Thyroid gland (tissue), 4 donors: ENCODE results near the gene ELFN1. TPM values are rescaled to one million over a fixed set of nuclear protein-coding genes. Genes with fewer than 3 reads are reported as not detected.

ENCODE experiments used
- DNase-seq, 2 donors: peaks; one replicate each; pipeline ENCODE4 v3.0.0-alpha.2; 2019
- H3K27ac ChIP-seq, 3 donors: fragments of 200-600 bp; sonication (generic); 1 replicate in 2 of 3; 2 replicates in 1 of 3; pipeline ENCODE4 v1.5.1; 2016 to 2019; ENCODE audit warnings: mild to moderate bottlenecking in 1 of 3, moderate library complexity in 1 of 3
- H3K27me3 ChIP-seq: fragments of 200-600 bp; sonication (generic); one replicate; pipeline ENCODE4 v1.5.1; 2019
- H3K36me3 ChIP-seq, 2 donors: fragments of 200-600 bp; sonication (generic); one replicate each; pipeline ENCODE4 v1.5.1; 2016 to 2019
- H3K4me1 ChIP-seq, 2 donors: fragments of 200-600 bp; sonication (generic); one replicate each; pipeline ENCODE4 v1.5.1; 2017 to 2019
- H3K4me3 ChIP-seq, 3 donors: fragments of 200-600 bp; sonication (generic); replicated peaks in 1 of 3; 1 replicate in 2 of 3; 2 replicates in 1 of 3; pipeline ENCODE4 v1.5.1; 2016; ENCODE audit warnings: mild to moderate bottlenecking in 1 of 3
- H3K9me3 ChIP-seq: fragments of 200-600 bp; sonication (generic); one replicate; pipeline ENCODE4 v1.5.1; 2017
- CTCF ChIP-seq, 6 experiments: fragments of 200-600 bp in 3 of 6; fragments of 450-650 bp in 3 of 6; sonication (generic) in 3 of 6; IDR thresholded peaks; one replicate each; pipeline ENCODE4 v1.5.1; 2016 to 2019; ENCODE audit warnings: antibody characterized with exemption in 6 of 6, mild to moderate bottlenecking in 2 of 6, inconsistent platforms in 1 of 6, moderate library complexity in 1 of 6
- POLR2A ChIP-seq, 2 donors: fragments of 450-650 bp; IDR thresholded peaks; one replicate each; pipeline ENCODE4 v1.6.1; 2017; ENCODE audit warnings: antibody characterized with exemption in 2 of 2, mild to moderate bottlenecking in 2 of 2, moderate library complexity in 1 of 2
- WGBS, 2 donors: methylation state at CpG; one replicate each; pipeline ENCODE4 v1.1.5; 2017; 5-methylcytosine and 5-hydroxymethylcytosine counted together
- intact Hi-C: fragments of 100-400 bp; cut with DNase I; formaldehyde crosslinking; loops from one replicate; pipeline ENCODE4 v1.15.1; 2023
- total RNA-seq, 4 donors: library from RNA; depleted of rRNA; stranded (reverse); fragments of >200 nt; gene quantifications; one replicate each; pipeline ENCODE4 v1.2.3, GENCODE V29; 2016

Gene ELFN1
- total RNA-seq, 4 donors from 2014 or later: 0.11 to 0.96 (median 0.54) TPM

- 84 to 85% methylated on average over 6 to 7 of the region's 8 CpGs for WGBS, 2 donors
- no peak for TF ChIP-seq CTCF (IDR thresholded peaks at IDR 0.05)
- no peak for TF ChIP-seq POLR2A (IDR thresholded peaks at IDR 0.05)
- H3K9me3 ChIP-seq: no peaks in the 10 kb centered on the region
- no peaks in the 10 kb centered on the region for H3K36me3 ChIP-seq
- no peak overlapping the region for H3K4me3 ChIP-seq
- no peaks in the 10 kb centered on the region for H3K4me1 ChIP-seq
- intact Hi-C loops: no loop called here
- DNase-seq: no peak
- no peak overlapping the region for H3K27ac ChIP-seq
- H3K27me3 ChIP-seq: no peaks in the 10 kb centered on the region
These were observed 23.7 kb upstream of the ELFN1 start for GRCh38 chr7:1646391-1646790.

- no peaks in the 10 kb centered on the region for H3K9me3 ChIP-seq
- intact Hi-C loops: no loop called here
- no peak for DNase-seq
- no peaks in the 10 kb centered on the region for H3K36me3 ChIP-seq
- no peak overlapping the region for H3K27ac ChIP-seq
- WGBS, 2 donors: 65 to 79% methylated on average over 32 to 33 of the region's 48 CpGs
- H3K4me3 ChIP-seq: no peak overlapping the region
- H3K27me3 ChIP-seq: no peaks in the 10 kb centered on the region
- TF ChIP-seq CTCF (IDR thresholded peaks at IDR 0.05): no peak
- TF ChIP-seq POLR2A (IDR thresholded peaks at IDR 0.05): no peak
- H3K4me1 ChIP-seq: no peaks in the 10 kb centered on the region
These were observed 22.9 kb upstream of the ELFN1 start for GRCh38 chr7:1646957-1647891.

- Histone ChIP-seq H3K4me1 (no peaks in the 10 kb centered on the region), H3K27me3 (no peaks in the 10 kb centered on the region), H3K9me3 (no peaks in the 10 kb centered on the region), H3K4me3 (no peak overlapping the region), H3K27ac (no peak overlapping the region), H3K36me3 (no peaks in the 10 kb centered on the region)
- no peak for DNase-seq
- TF ChIP-seq POLR2A (IDR thresholded peaks at IDR 0.05) (no peak), CTCF (IDR thresholded peaks at IDR 0.05) (no peak)
- 50 to 57% methylated on average over 16 to 25 of the region's 31 CpGs for WGBS, 2 donors
- intact Hi-C loops: no loop called here
These were observed 22.0 kb upstream of the ELFN1 start for GRCh38 chr7:1647961-1648672.

GRCh38 chr7:1649751-1650326 is 20.2 kb upstream of the ELFN1 start:
- no peaks in the 10 kb centered on the region for H3K36me3 ChIP-seq
- H3K4me3 ChIP-seq: no peak overlapping the region
- no peaks in the 10 kb centered on the region for H3K9me3 ChIP-seq
- no peak for DNase-seq
- no peaks in the 10 kb centered on the region for H3K4me1 ChIP-seq
- WGBS, 2 donors: 90 to 96% methylated on average over 8 to 9 of the region's 9 CpGs
- intact Hi-C loops: no loop called here
- TF ChIP-seq CTCF (IDR thresholded peaks at IDR 0.05): no peak
- no peak for TF ChIP-seq POLR2A (IDR thresholded peaks at IDR 0.05)
- H3K27ac ChIP-seq: no peak overlapping the region
- no peaks in the 10 kb centered on the region for H3K27me3 ChIP-seq
